C4-2B (cell line): ENCODE results near the gene CCDC61.

Experiments used
- H3K27ac ChIP-seq: fragments of 450-650 bp; 2 replicates; pipeline ENCODE4 v1.5.1; 2017
- ZFX ChIP-seq: fragments of 450-650 bp; IDR thresholded peaks from 2 replicates; pipeline ENCODE4 v1.6.1; 2017
- TF ChIP-seq, protein P1 (sequence below): fragments of 450-650 bp; conservative IDR thresholded peaks from 2 replicates; pipeline ENCODE4 v1.5.1; 2017; ENCODE audit warnings: mild to moderate bottlenecking

Gene CCDC61

DNA sequence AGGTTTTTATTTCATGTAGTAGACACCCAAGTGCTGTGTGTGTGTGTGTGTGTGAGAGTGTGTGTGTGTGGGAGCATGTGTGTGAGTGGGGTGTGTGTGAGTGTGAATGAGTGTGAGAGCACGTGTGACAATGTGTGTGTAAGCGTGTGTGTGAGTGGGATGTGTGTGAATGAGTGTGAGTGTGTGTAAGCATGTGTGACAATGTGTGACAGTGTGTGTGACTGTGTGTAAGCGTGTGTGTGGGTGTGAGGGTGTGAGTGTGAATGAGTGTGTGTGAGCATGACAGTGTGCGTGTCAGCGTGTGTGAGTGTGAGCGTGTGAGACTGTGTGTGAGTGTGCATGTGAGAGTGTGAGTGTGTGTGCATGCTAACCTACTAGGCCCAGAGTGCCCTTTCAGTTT lies 36.9 kb upstream of the CCDC61 start:
- no peak overlapping the region for H3K27ac ChIP-seq
- no peak for TF ChIP-seq ZFX
- TF ChIP-seq, protein P1, sequence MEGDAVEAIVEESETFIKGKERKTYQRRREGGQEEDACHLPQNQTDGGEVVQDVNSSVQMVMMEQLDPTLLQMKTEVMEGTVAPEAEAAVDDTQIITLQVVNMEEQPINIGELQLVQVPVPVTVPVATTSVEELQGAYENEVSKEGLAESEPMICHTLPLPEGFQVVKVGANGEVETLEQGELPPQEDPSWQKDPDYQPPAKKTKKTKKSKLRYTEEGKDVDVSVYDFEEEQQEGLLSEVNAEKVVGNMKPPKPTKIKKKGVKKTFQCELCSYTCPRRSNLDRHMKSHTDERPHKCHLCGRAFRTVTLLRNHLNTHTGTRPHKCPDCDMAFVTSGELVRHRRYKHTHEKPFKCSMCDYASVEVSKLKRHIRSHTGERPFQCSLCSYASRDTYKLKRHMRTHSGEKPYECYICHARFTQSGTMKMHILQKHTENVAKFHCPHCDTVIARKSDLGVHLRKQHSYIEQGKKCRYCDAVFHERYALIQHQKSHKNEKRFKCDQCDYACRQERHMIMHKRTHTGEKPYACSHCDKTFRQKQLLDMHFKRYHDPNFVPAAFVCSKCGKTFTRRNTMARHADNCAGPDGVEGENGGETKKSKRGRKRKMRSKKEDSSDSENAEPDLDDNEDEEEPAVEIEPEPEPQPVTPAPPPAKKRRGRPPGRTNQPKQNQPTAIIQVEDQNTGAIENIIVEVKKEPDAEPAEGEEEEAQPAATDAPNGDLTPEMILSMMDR = no peak

- TF ChIP-seq ZFX = no peak
- TF ChIP-seq, protein P1 = no peak
- no peak overlapping the region for H3K27ac ChIP-seq
Measured at GRCh38 chr19:45958769-45959516, 36.3 kb upstream of the CCDC61 start.

DNA sequence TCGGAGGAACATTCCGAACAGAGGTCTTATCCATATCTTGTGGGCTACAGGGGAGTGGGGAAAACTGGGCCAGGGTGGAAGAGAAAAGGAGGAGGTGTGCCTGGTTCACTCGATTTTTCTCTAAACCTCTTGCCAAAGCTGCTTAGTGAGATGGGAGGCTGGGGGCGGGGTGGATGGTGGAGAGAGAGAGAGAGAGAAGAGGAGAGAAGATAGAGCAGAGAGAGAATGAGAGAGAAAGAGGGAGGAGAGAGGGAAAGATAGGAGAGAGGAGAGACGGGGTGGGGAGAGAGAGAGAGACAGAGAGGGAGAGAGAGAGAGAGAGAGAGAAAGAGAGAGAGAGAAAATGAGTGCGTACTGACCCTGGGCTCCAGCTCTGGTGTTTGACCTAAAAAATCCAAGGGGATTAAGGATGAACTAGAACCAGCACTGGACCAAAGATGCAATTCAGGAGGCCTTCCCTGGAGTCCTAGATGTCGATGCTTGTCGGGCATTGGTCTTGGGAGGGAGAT lies 35.7 kb upstream of the CCDC61 start:
- TF ChIP-seq, protein P1 = no peak
- no peak for TF ChIP-seq ZFX
- no peak overlapping the region for H3K27ac ChIP-seq

DNA sequence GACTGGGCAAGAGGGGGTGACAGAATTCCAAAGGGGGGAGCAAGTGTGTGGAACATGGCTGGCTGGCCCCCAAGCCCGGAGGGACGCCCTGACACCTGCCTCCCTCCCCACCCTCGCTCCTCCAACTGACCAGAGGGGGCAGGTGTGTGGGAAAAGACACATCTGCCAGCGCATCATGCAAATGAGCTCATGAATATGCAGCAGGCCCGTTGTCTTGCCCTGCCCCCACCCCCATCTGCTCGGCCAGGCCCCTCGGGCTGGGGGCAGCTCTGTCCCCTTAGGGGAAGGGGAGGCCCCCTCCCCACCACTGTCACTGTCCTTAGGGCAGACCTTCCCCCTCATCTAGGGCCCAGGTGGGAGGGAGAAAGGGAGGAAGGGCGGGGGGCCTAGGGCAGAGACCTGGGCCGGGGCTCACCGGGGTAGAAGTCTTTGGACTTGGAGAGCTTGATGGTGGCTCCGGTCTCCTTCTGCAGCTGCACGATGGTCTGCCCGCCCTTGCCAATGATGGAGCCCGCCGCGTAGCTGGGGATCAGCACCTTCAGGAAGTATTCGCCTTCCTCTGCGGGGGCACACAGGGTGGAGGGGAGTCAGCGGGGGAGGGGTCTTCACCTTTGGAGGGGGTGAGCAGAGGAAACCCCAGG lies 34.6 kb upstream of the CCDC61 start:
- TF ChIP-seq ZFX = no peak
- TF ChIP-seq, protein P1 = no peak
- H3K27ac ChIP-seq = no peak overlapping the region

GRCh38 chr19:45962021-45962420 lies 33.2 kb upstream of the CCDC61 start:
- TF ChIP-seq, protein P1 = no peak
- TF ChIP-seq ZFX = no peak
- no peak overlapping the region for H3K27ac ChIP-seq

DNA sequence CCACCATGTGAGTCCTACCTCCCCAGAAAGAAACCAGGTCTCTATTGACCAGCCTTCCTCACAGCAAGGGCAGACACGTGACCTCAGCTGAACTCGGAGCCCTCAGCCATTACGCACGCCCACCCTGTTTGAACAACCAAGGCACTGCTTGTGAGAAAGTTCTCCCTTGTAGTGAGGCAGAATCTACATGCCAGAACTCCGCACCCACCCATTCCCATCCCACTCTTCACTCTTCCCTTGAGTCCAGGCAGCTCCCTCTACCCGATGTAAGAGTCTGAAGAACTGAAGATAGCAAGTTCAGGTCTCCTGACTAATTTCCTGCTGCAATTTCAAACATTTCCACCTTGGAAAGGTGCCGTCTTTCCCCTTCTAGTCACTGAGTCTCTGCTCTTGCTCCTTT lies 28.0 kb upstream of the CCDC61 start:
- no peak for TF ChIP-seq ZFX
- TF ChIP-seq, protein P1 = no peak
- H3K27ac ChIP-seq = no peak overlapping the region

DNA sequence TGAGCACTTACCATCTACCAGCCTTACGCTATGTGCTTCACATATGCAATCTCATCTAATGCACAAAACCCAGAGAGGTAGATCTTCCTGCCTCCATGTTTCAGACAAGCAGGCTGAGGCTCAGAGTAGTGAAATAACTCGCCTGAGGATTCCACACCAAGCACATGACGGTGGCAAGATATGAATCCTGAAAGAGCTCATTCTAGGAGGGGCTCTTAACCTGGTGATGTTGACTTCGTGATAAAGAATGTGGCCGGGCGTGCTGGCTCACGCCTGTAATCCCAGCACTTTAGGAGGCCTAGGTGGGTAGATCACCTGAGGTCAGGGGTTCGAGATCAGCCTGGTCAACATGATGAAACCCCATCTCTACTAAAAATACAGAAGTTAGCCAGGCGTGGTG lies 26.6 kb upstream of the CCDC61 start:
- TF ChIP-seq, protein P1 = no peak
- no peak for TF ChIP-seq ZFX
- H3K27ac ChIP-seq = no peak overlapping the region
